Esophagus muscularis mucosa (tissue), 3 donors: ENCODE data around the gene DNASE1L1.
A peak's percentile ranks its signal among the peaks of the same experiment; 100 is the strongest.

ENCODE experiments used
- CTCF ChIP-seq, 3 experiments: fragments of 200-600 bp in 2 of 3; fragments of 450-650 bp in 1 of 3; sonication (generic) in 2 of 3; IDR thresholded peaks; one replicate each; pipeline ENCODE4 v1.5.1; 2017 to 2019; ENCODE audit warnings: antibody characterized with exemption in 3 of 3, mild to moderate bottlenecking in 2 of 3, moderate library complexity in 1 of 3
- POLR2A ChIP-seq: fragments of 450-650 bp; IDR thresholded peaks from one replicate; pipeline ENCODE4 v1.6.1; 2017; ENCODE audit warnings: antibody characterized with exemption, moderate library complexity, mild to moderate bottlenecking, low read depth
- POLR2AphosphoS5 ChIP-seq, 2 donors: sonication (generic); formaldehyde crosslinking; IDR thresholded peaks; one replicate each; pipeline ENCODE4 v1.6.1; 2017; ENCODE audit warnings: antibody characterized with exemption in 2 of 2

- TF ChIP-seq CTCF (IDR thresholded peaks at IDR 0.05) (no peak), POLR2AphosphoS5 (IDR thresholded peaks at IDR 0.05) (peak; percentile 38 to 65), POLR2A (no peak)
Observed at GRCh38 chrX:154365052-154365600, 43.9 kb downstream of the DNASE1L1 start.
